CD4-positive, alpha-beta memory T cell (primary cell): ENCODE results near the gene TANGO6. TPM values are rescaled to one million over a fixed set of nuclear protein-coding genes. Genes with fewer than 3 reads are reported as not detected.

Experiments
- CTCF ChIA-PET: fragments of 350-600 bp; sonication (Branson Sonifier 250); formaldehyde crosslinking; loops from one replicate; lab custom pipeline; 2021; ENCODE audit warnings: inconsistent platforms; ENCODE audit not compliant: partially characterized antibody; lab: Charles Lee
- POLR2A ChIA-PET: fragments of 350-600 bp; sonication (Branson Sonifier 250); formaldehyde crosslinking; loops from one replicate; lab custom pipeline; 2021; ENCODE audit not compliant: partially characterized antibody; lab: Charles Lee
- DNase-seq, 5 donors: peaks; one replicate each; pipeline versions ENCODE4 v3.0.0 to v3.0.0-alpha.2; 2020 to 2022; ENCODE audit warnings: mixed read lengths in 1 of 5
- H3K27ac ChIP-seq: one replicate; pipeline ENCODE4 v1.7.0; 2013; ENCODE audit warnings: low read depth, low read length
- H3K27me3 ChIP-seq: 2 replicates; pipeline ENCODE4 v1.7.0; 2013; ENCODE audit warnings: mild to moderate bottlenecking, low read length, moderate library complexity; ENCODE audit not compliant: insufficient read depth
- H3K36me3 ChIP-seq: 2 replicates; pipeline ENCODE4 v1.7.0; 2013; ENCODE audit warnings: mild to moderate bottlenecking, low read length, moderate library complexity; ENCODE audit not compliant: insufficient read depth
- H3K4me1 ChIP-seq: 2 replicates; pipeline ENCODE4 v1.7.0; 2013; ENCODE audit warnings: mild to moderate bottlenecking, low read length, moderate library complexity; ENCODE audit not compliant: insufficient read depth
- H3K4me3 ChIP-seq, 2 donors: one replicate each; pipeline ENCODE4 v1.7.0; 2013; ENCODE audit warnings: low read length in 2 of 2, mild to moderate bottlenecking in 1 of 2
- H3K9me3 ChIP-seq, 2 donors: one replicate each; pipeline ENCODE4 v1.7.0; 2013; ENCODE audit warnings: low read length in 2 of 2, control low read depth in 1 of 2; ENCODE audit not compliant: control insufficient read depth in 1 of 2
- H3K27ac Mint-ChIP-seq, 7 donors: one replicate each; pipeline ENCODE4 v1.8.0; 2020 to 2021; ENCODE audit warnings: mixed read lengths in 7 of 7, mild to moderate bottlenecking in 6 of 7, inconsistent platforms in 3 of 7, moderate library complexity in 3 of 7
- H3K27me3 Mint-ChIP-seq, 2 donors: one replicate each; pipeline ENCODE4 v1.8.0; 2020 to 2021; ENCODE audit warnings: mixed read lengths in 2 of 2
- H3K36me3 Mint-ChIP-seq, 2 donors: one replicate each; pipeline ENCODE4 v1.8.0; 2020 to 2021; ENCODE audit warnings: mixed read lengths in 2 of 2, inconsistent platforms in 1 of 2, mild to moderate bottlenecking in 1 of 2
- H3K4me1 Mint-ChIP-seq, 4 donors: one replicate each; pipeline ENCODE4 v1.8.0; 2020 to 2021; ENCODE audit warnings: mixed read lengths in 4 of 4, mild to moderate bottlenecking in 1 of 4
- H3K4me3 Mint-ChIP-seq, 8 donors: one replicate each; pipeline ENCODE4 v1.8.0; 2020 to 2021; ENCODE audit warnings: mixed read lengths in 8 of 8, mild to moderate bottlenecking in 7 of 8, moderate library complexity in 6 of 8, inconsistent platforms in 3 of 8
- H3K9me3 Mint-ChIP-seq, 8 donors: one replicate each; pipeline ENCODE4 v1.8.0; 2020 to 2021; ENCODE audit warnings: mixed read lengths in 8 of 8, mild to moderate bottlenecking in 5 of 8, inconsistent platforms in 3 of 8, moderate library complexity in 1 of 8
- intact Hi-C: fragments of 100-400 bp; cut with micrococcal nuclease; formaldehyde crosslinking; loops from one replicate; pipeline ENCODE4 v1.15.1; 2023
- polyA plus RNA-seq, 2 donors: library from polyadenylated mRNA; unstranded; fragments of 300-500 nt; fragmentation: Illumina TruSeq; gene quantifications; one replicate each; pipeline ENCODE4 v1.2.3, GENCODE V29; 2021
- total RNA-seq, 2 experiments: library from RNA; stranded (reverse); gene quantifications; one replicate each; pipeline ENCODE4 v1.2.3, GENCODE V29; 2021

The TANGO6 gene
- total and polyA plus RNA-seq, 4 experiments from 2014 or later = 12.2 to 38.1 (median 26.0) TPM

DNA sequence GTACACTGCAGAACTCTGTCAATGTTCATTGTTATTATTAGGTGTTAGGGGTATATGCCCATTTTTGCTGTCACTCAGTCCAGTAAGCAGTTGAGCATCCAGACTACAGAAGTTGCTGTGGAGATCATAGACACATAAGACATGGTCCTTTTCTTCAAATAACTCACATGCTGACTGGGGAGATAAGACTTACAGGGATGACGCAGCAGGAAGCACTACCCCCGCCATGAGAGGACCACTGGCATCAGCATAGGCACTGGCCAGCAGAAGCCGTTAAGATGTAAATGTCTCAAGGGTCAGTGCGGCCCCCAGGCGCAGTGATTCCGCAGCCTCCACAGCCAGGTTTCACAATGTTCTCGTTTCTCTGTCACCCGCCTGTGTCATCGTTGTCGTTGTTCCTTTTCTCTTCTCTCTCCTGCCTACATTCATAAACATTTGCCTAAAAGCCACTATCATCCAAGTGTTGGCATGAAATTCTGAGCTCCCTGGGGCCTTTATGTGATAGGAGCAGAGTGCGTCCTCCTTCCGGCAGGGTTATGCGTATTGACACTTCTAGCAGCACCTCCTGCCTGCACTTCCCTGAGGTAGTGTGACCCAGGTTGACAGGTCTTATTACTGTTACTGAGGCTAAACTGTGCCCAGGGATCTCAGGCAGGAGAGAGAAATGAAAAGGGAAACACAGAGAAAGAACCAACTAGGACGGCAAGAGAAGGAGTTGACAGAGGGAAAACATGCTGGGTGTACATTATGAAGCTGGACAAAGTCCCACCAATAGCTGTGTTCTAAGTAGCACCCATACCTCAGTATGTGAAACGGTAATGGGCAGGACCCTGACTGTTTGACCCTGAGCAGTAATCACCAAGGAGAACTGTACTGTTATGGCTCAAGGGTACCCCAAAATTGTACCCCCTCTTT, 17.9 kb downstream of the TANGO6 start:
- no peaks in the 10 kb centered on the region for H3K9me3 ChIP-seq
- no peaks in the 10 kb centered on the region for H3K4me1 ChIP-seq
- no peak overlapping the region for H3K4me3 ChIP-seq
- Mint-ChIP-seq H3K9me3 (no peaks in the 10 kb centered on the region), H3K4me1 (peaks cover 5 to 18% (median 6%) of the 10 kb centered on the region in 4 donors), H3K4me3 (peak overlapping the region in 1 of 8 donors; percentile 1), H3K27ac (peak overlapping the region in 1 of 7 donors; percentile 23), H3K27me3 (no peaks in the 10 kb centered on the region), H3K36me3 (peaks cover 47 to 48% of the 10 kb centered on the region in 2 donors)
- ChIA-PET POLR2A (no interaction called here), CTCF (interaction anchor here (2.0 kb wide), 1 partner anchor 14 kb away, joined by 9 read pairs; no protein-coding TSS in a partner anchor)
- no peaks in the 10 kb centered on the region for H3K27me3 ChIP-seq
- peaks cover 22% of the 10 kb centered on the region for H3K36me3 ChIP-seq
- no peak for DNase-seq
- intact Hi-C loops = no loop called here
- no peak overlapping the region for H3K27ac ChIP-seq

- no peaks in the 10 kb centered on the region for H3K9me3 Mint-ChIP-seq
- H3K4me1 Mint-ChIP-seq = no peaks in the 10 kb centered on the region
- H3K4me3 Mint-ChIP-seq = no peak overlapping the region
- no peaks in the 10 kb centered on the region for H3K27me3 Mint-ChIP-seq
- intact Hi-C loops = no loop called here
- Histone ChIP-seq H3K4me1 (no peaks in the 10 kb centered on the region), H3K9me3 (no peaks in the 10 kb centered on the region), H3K27me3 (no peaks in the 10 kb centered on the region), H3K36me3 (peaks cover 19% of the 10 kb centered on the region), H3K27ac (no peak overlapping the region), H3K4me3 (no peak overlapping the region)
- ChIA-PET CTCF (no interaction called here), POLR2A (no interaction called here)
- H3K36me3 Mint-ChIP-seq = peaks cover 48 to 60% of the 10 kb centered on the region in 2 donors
- H3K27ac Mint-ChIP-seq = no peak overlapping the region
- no peak for DNase-seq
Measured at GRCh38 chr16:68866933-68867332, 23.6 kb downstream of the TANGO6 start.

DNA sequence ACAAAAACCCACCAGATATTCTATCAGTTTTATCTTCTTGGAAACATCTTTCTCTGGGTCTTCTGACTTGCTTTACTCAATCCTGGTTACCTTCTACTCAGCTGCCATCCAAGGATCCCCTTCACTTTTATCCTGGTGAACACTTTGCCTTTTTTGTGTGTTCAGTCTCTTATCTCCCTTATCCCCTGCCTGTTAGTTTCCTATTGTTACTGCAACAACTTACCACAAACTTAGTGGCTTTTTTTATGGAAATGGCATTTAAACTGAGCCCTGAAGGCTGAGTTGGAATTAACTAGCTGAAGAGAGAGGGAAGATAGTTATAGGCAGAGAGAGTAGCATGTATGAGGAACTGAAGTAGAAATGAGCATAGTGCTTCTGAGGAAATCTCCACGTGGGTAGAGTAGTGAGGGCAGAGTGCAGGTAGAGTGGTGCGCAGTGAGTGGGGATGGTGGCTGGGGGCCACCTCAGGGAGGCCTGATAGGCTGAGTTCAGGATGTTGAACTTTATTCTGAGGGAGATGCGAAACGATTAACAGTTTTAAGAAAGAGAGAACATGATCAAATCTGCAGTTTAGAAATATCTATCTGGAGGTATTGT, 26.3 kb downstream of the TANGO6 start:
- Histone ChIP-seq H3K9me3 (no peaks in the 10 kb centered on the region), H3K36me3 (peaks cover 24% of the 10 kb centered on the region), H3K4me1 (no peaks in the 10 kb centered on the region), H3K27me3 (no peaks in the 10 kb centered on the region), H3K27ac (no peak overlapping the region), H3K4me3 (no peak overlapping the region)
- Mint-ChIP-seq H3K36me3 (peaks cover 50 to 60% of the 10 kb centered on the region in 2 donors), H3K27me3 (no peaks in the 10 kb centered on the region), H3K4me3 (no peak overlapping the region), H3K4me1 (peaks cover 0 to 2% (median under 1%) of the 10 kb centered on the region in 4 donors), H3K27ac (peak overlapping the region in 2 of 7 donors; percentile 30 to 94), H3K9me3 (no peaks in the 10 kb centered on the region)
- POLR2A ChIA-PET = no interaction called here
- CTCF ChIA-PET = no interaction called here
- DNase-seq = no peak
- intact Hi-C loops = no loop called here

GRCh38 chr16:68873635-68874471, 30.5 kb downstream of the TANGO6 start:
- Mint-ChIP-seq H3K27ac (peak overlapping the region in 2 of 7 donors; percentile 22 to 61), H3K9me3 (no peaks in the 10 kb centered on the region), H3K4me3 (no peak overlapping the region), H3K27me3 (no peaks in the 10 kb centered on the region), H3K4me1 (peaks cover 0 to 2% (median under 1%) of the 10 kb centered on the region in 4 donors), H3K36me3 (peaks cover 57 to 60% of the 10 kb centered on the region in 2 donors)
- no peak overlapping the region for H3K4me3 ChIP-seq
- POLR2A ChIA-PET = no interaction called here
- peaks cover 15% of the 10 kb centered on the region for H3K36me3 ChIP-seq
- H3K27ac ChIP-seq = no peak overlapping the region
- no peak for DNase-seq
- CTCF ChIA-PET = no interaction called here
- no peaks in the 10 kb centered on the region for H3K4me1 ChIP-seq
- no peaks in the 10 kb centered on the region for H3K9me3 ChIP-seq
- intact Hi-C loops = no loop called here
- H3K27me3 ChIP-seq = no peaks in the 10 kb centered on the region

- Histone ChIP-seq H3K4me3 (no peak overlapping the region), H3K27me3 (no peaks in the 10 kb centered on the region), H3K9me3 (no peaks in the 10 kb centered on the region), H3K27ac (no peak overlapping the region), H3K36me3 (peaks cover 17% of the 10 kb centered on the region), H3K4me1 (no peaks in the 10 kb centered on the region)
- intact Hi-C loops = no loop called here
- H3K9me3 Mint-ChIP-seq = no peaks in the 10 kb centered on the region
- H3K36me3 Mint-ChIP-seq = peaks cover 50 to 53% of the 10 kb centered on the region in 2 donors
- ChIA-PET CTCF (no interaction called here), POLR2A (no interaction called here)
- no peak overlapping the region for H3K4me3 Mint-ChIP-seq
- H3K27ac Mint-ChIP-seq = no peak overlapping the region
- peaks cover 0 to 2% (median under 1%) of the 10 kb centered on the region in 4 donors for H3K4me1 Mint-ChIP-seq
- DNase-seq = no peak
- no peaks in the 10 kb centered on the region for H3K27me3 Mint-ChIP-seq
Measured at GRCh38 chr16:68875871-68876270, 32.5 kb downstream of the TANGO6 start.

GRCh38 chr16:68883685-68884084, 40.4 kb downstream of the TANGO6 start:
- H3K4me3 Mint-ChIP-seq = no peak overlapping the region
- Histone ChIP-seq H3K4me1 (no peaks in the 10 kb centered on the region), H3K4me3 (no peak overlapping the region), H3K36me3 (peaks cover 4% of the 10 kb centered on the region), H3K27ac (no peak overlapping the region), H3K27me3 (no peaks in the 10 kb centered on the region), H3K9me3 (no peaks in the 10 kb centered on the region)
- H3K27me3 Mint-ChIP-seq = no peaks in the 10 kb centered on the region
- no peaks in the 10 kb centered on the region for H3K9me3 Mint-ChIP-seq
- H3K36me3 Mint-ChIP-seq = peaks cover 28 to 43% of the 10 kb centered on the region in 2 donors
- H3K27ac Mint-ChIP-seq = no peak overlapping the region
- H3K4me1 Mint-ChIP-seq = no peaks in the 10 kb centered on the region
- DNase-seq = no peak
- ChIA-PET POLR2A (no interaction called here), CTCF (no interaction called here)
- intact Hi-C loops = no loop called here

DNA sequence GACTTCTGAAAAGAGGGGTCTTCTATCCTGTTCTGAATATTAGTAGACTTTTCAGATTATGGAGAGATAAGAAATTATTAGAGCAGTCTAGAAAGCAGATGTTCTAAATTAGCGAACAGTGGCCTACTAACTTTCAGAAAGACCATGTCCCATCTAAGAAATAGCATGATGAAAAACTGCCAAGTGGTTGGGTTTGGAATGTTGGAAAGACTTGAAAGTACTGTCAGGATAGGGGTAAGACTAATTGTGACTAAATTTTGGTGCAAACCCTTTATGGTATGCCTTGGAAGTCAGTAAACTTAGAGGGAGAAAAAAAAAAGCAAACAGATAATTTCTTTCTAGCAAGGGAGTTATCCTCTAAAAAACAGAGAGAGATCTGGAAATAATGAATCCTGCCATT, 41.1 kb downstream of the TANGO6 start:
- Histone ChIP-seq H3K4me3 (no peak overlapping the region), H3K27me3 (no peaks in the 10 kb centered on the region), H3K4me1 (no peaks in the 10 kb centered on the region), H3K9me3 (no peaks in the 10 kb centered on the region), H3K36me3 (peaks cover 4% of the 10 kb centered on the region), H3K27ac (no peak overlapping the region)
- H3K9me3 Mint-ChIP-seq = no peaks in the 10 kb centered on the region
- H3K27me3 Mint-ChIP-seq = no peaks in the 10 kb centered on the region
- no peak overlapping the region for H3K4me3 Mint-ChIP-seq
- no peak overlapping the region for H3K27ac Mint-ChIP-seq
- CTCF ChIA-PET = no interaction called here
- no peaks in the 10 kb centered on the region for H3K4me1 Mint-ChIP-seq
- intact Hi-C loops = no loop called here
- DNase-seq = no peak
- POLR2A ChIA-PET = no interaction called here
- H3K36me3 Mint-ChIP-seq = peaks cover 28 to 44% of the 10 kb centered on the region in 2 donors
